ENCODE results near the gene NPW.
A peak's percentile ranks its signal among the peaks of the same experiment; 100 is the strongest.

The NPW gene

DNA sequence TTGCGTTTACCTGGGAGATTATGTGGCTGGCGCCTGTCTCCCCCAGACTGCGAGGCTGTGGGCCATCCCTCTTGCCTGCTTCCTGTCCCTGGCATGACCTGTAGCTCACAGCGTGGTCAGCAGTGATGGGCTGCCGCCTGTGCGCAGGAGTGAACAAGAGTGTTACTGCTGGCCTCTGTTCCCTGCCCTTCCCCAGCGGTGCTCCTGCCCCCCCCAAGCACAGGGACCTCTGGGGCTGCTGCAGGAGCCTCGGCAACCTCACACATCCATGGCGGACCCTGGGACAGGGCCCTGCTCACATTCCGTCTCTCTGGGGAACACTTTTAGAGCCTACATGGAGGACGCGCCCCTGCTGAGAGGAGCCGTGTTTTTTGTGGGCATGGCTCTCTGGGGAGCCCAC, 38.8 kb downstream of the NPW start:
- H3K79me1 ChIP-seq (ENCODE audit: low read depth, low read length), result peaks cover 2% of the 10 kb centered on the region
- no peaks in the 10 kb centered on the region for H3K27me3 ChIP-seq (ENCODE audit: control insufficient read depth in 3 of 3, insufficient read depth in 3 of 3, low read depth in 1 of 3, low read length in 3 of 3)
- peak overlapping the region; percentile 5 for H4K8ac ChIP-seq (ENCODE audit: low read depth, low read length)
- peak overlapping the region; percentile 84 for H3K14ac ChIP-seq (ENCODE audit: low read length)
- H2BK5ac ChIP-seq (ENCODE audit: low read length), result peak overlapping the region; percentile 93
- peak overlapping the region; percentile 37 for H3K9ac ChIP-seq (ENCODE audit: low read depth, low read length, poor library complexity)
- peak overlapping the region; percentile 100 for H2AK5ac ChIP-seq (ENCODE audit: low read depth, low read length)
- H3K36me3 ChIP-seq (replicated peaks in 1 of 2; ENCODE audit: control insufficient read depth in 2 of 2, insufficient read depth in 2 of 2, low read length in 2 of 2), result peaks cover 25 to 69% of the 10 kb centered on the region in 2 donors
- H3K4me1 ChIP-seq (ENCODE audit: control insufficient read depth in 2 of 2, insufficient read depth in 1 of 2, low read depth in 1 of 2, low read length in 2 of 2), result peaks cover 0 to 13% of the 10 kb centered on the region in 2 donors
- H3K4me2 ChIP-seq (ENCODE audit: insufficient read depth, low read length, poor library complexity, severe bottlenecking), result peak overlapping the region; percentile 32
- no peak for DNase-seq (ENCODE audit: low spot score)
- H3K9me3 ChIP-seq (replicated peaks in 1 of 2; ENCODE audit: control insufficient read depth in 2 of 2, insufficient read depth in 1 of 2, low read depth in 1 of 2, low read length in 2 of 2), result no peaks in the 10 kb centered on the region
- H3K4me3 ChIP-seq (ENCODE audit: low read length in 2 of 2), result no peak overlapping the region
- peak overlapping the region; percentile 89 for H3K4ac ChIP-seq (ENCODE audit: low read length)
- no peak overlapping the region for H3K23ac ChIP-seq (ENCODE audit: low read depth, low read length, poor library complexity)
- H3K27ac ChIP-seq (replicated peaks; ENCODE audit: low read length), result peak overlapping the region; percentile 94
- H2BK15ac ChIP-seq (ENCODE audit: low read length), result peak overlapping the region; percentile 46
- WGBS, 2 donors (ENCODE audit: extremely low coverage in 2 of 2, insufficient read length in 2 of 2, insufficient replicate concordance in 1 of 2), result no CpG with 5 or more reads among the region's 13 CpGs
- H2BK120ac ChIP-seq (ENCODE audit: low read depth, low read length), result peak overlapping the region; percentile 97
- peak overlapping the region; percentile 88 for H2BK12ac ChIP-seq (ENCODE audit: low read length)
- H2AFZ ChIP-seq (ENCODE audit: low read length), result no peak overlapping the region
- peak overlapping the region; percentile 98 for H3K18ac ChIP-seq (ENCODE audit: low read length)
- peak overlapping the region; percentile 96 for H4K91ac ChIP-seq (ENCODE audit: low read depth, low read length, poor library complexity)

GRCh38 chr16:2058872-2059271, 39.3 kb downstream of the NPW start:
- H3K4me1 ChIP-seq (ENCODE audit: control insufficient read depth in 2 of 2, insufficient read depth in 1 of 2, low read depth in 1 of 2, low read length in 2 of 2), result peaks cover 0 to 13% of the 10 kb centered on the region in 2 donors
- H2AFZ ChIP-seq (ENCODE audit: low read length), result no peak overlapping the region
- H2BK15ac ChIP-seq (ENCODE audit: low read length), result peak overlapping the region; percentile 46
- peak overlapping the region; percentile 100 for H2AK5ac ChIP-seq (ENCODE audit: low read depth, low read length)
- peak overlapping the region; percentile 32 for H3K4me2 ChIP-seq (ENCODE audit: insufficient read depth, low read length, poor library complexity, severe bottlenecking)
- peak overlapping the region; percentile 46 for H4K91ac ChIP-seq (ENCODE audit: low read depth, low read length, poor library complexity)
- peaks cover 24 to 69% of the 10 kb centered on the region in 2 donors for H3K36me3 ChIP-seq (replicated peaks in 1 of 2; ENCODE audit: control insufficient read depth in 2 of 2, insufficient read depth in 2 of 2, low read length in 2 of 2)
- H2BK12ac ChIP-seq (ENCODE audit: low read length), result peak overlapping the region; percentile 88
- peak overlapping the region; percentile 30 for H3K9ac ChIP-seq (ENCODE audit: low read depth, low read length, poor library complexity)
- H3K79me1 ChIP-seq (ENCODE audit: low read depth, low read length), result no peaks in the 10 kb centered on the region
- H3K27me3 ChIP-seq (ENCODE audit: control insufficient read depth in 3 of 3, insufficient read depth in 3 of 3, low read depth in 1 of 3, low read length in 3 of 3), result no peaks in the 10 kb centered on the region
- H3K9me3 ChIP-seq (replicated peaks in 1 of 2; ENCODE audit: control insufficient read depth in 2 of 2, insufficient read depth in 1 of 2, low read depth in 1 of 2, low read length in 2 of 2), result no peaks in the 10 kb centered on the region
- H4K8ac ChIP-seq (ENCODE audit: low read depth, low read length), result no peak overlapping the region
- peak overlapping the region; percentile 94 for H3K27ac ChIP-seq (replicated peaks; ENCODE audit: low read length)
- no peak overlapping the region for H3K23ac ChIP-seq (ENCODE audit: low read depth, low read length, poor library complexity)
- H2BK5ac ChIP-seq (ENCODE audit: low read length), result peak overlapping the region; percentile 93
- H3K4ac ChIP-seq (ENCODE audit: low read length), result no peak overlapping the region
- no peak overlapping the region for H3K4me3 ChIP-seq (ENCODE audit: low read length in 2 of 2)
- no peak overlapping the region for H3K14ac ChIP-seq (ENCODE audit: low read length)
- peak overlapping the region; percentile 97 for H2BK120ac ChIP-seq (ENCODE audit: low read depth, low read length)
- no CpG with 5 or more reads among the region's 10 CpGs for WGBS, 2 donors (ENCODE audit: extremely low coverage in 2 of 2, insufficient read length in 2 of 2, insufficient replicate concordance in 1 of 2)
- DNase-seq (ENCODE audit: low spot score), result peak; percentile 31
- H3K18ac ChIP-seq (ENCODE audit: low read length), result peak overlapping the region; percentile 98

- no peak overlapping the region for H4K8ac ChIP-seq (ENCODE audit: low read depth, low read length)
- no peak overlapping the region for H3K4ac ChIP-seq (ENCODE audit: low read length)
- no peaks in the 10 kb centered on the region for H3K27me3 ChIP-seq (ENCODE audit: control insufficient read depth in 3 of 3, insufficient read depth in 3 of 3, low read depth in 1 of 3, low read length in 3 of 3)
- H3K9me3 ChIP-seq (replicated peaks in 1 of 2; ENCODE audit: control insufficient read depth in 2 of 2, insufficient read depth in 1 of 2, low read depth in 1 of 2, low read length in 2 of 2), result no peaks in the 10 kb centered on the region
- no peak overlapping the region for H2BK12ac ChIP-seq (ENCODE audit: low read length)
- H3K4me2 ChIP-seq (ENCODE audit: insufficient read depth, low read length, poor library complexity, severe bottlenecking), result no peak overlapping the region
- H2BK5ac ChIP-seq (ENCODE audit: low read length), result peak overlapping the region; percentile 6
- H3K23ac ChIP-seq (ENCODE audit: low read depth, low read length, poor library complexity), result peak overlapping the region; percentile 0
- no peak overlapping the region for H4K91ac ChIP-seq (ENCODE audit: low read depth, low read length, poor library complexity)
- H2BK120ac ChIP-seq (ENCODE audit: low read depth, low read length), result peak overlapping the region; percentile 22
- H3K14ac ChIP-seq (ENCODE audit: low read length), result no peak overlapping the region
- H3K9ac ChIP-seq (ENCODE audit: low read depth, low read length, poor library complexity), result no peak overlapping the region
- H2AFZ ChIP-seq (ENCODE audit: low read length), result no peak overlapping the region
- H2AK5ac ChIP-seq (ENCODE audit: low read depth, low read length), result peak overlapping the region; percentile 48
- H3K36me3 ChIP-seq (replicated peaks in 1 of 2; ENCODE audit: control insufficient read depth in 2 of 2, insufficient read depth in 2 of 2, low read length in 2 of 2), result peaks cover 21 to 65% of the 10 kb centered on the region in 2 donors
- no peak for DNase-seq (ENCODE audit: low spot score)
- no peak overlapping the region for H3K27ac ChIP-seq (replicated peaks; ENCODE audit: low read length)
- no peak overlapping the region for H3K4me3 ChIP-seq (ENCODE audit: low read length in 2 of 2)
- no CpG with 5 or more reads among the region's 17 CpGs for WGBS, 2 donors (ENCODE audit: extremely low coverage in 2 of 2, insufficient read length in 2 of 2, insufficient replicate concordance in 1 of 2)
- peaks cover 0 to 13% of the 10 kb centered on the region in 2 donors for H3K4me1 ChIP-seq (ENCODE audit: control insufficient read depth in 2 of 2, insufficient read depth in 1 of 2, low read depth in 1 of 2, low read length in 2 of 2)
- H3K18ac ChIP-seq (ENCODE audit: low read length), result peak overlapping the region; percentile 74
- peak overlapping the region; percentile 54 for H2BK15ac ChIP-seq (ENCODE audit: low read length)
- no peaks in the 10 kb centered on the region for H3K79me1 ChIP-seq (ENCODE audit: low read depth, low read length)
These were observed 40.8 kb downstream of the NPW start for GRCh38 chr16:2060346-2060745.

DNA sequence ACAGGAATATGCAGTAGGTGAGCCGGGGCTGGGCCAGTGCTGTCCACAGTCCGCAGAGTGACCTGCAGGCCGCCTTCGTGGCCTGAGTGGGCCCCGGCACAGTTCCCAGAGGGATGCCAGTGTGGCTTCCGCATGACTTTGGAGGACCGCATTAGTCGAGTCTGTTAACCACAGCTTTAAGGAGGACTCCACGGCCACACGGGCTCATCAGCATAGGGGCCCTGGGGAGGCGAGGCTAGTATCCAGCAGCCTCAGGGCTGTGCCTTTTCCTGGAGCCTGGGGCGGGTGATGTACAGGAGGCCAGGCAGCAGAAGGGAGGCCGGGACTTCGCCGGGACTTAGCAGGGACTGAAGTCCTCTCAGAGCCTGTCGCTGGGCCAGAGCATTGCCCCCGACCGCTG, 41.4 kb downstream of the NPW start:
- Histone ChIP-seq H3K23ac (ENCODE audit: low read depth, low read length, poor library complexity) (no peak overlapping the region), H3K9me3 (replicated peaks in 1 of 2; ENCODE audit: control insufficient read depth in 2 of 2, insufficient read depth in 1 of 2, low read depth in 1 of 2, low read length in 2 of 2) (peaks cover 0 to 2% of the 10 kb centered on the region in 2 donors)
- no peak for DNase-seq (ENCODE audit: low spot score)

More for the DNA sequence above, 41.4 kb downstream of the NPW start:
- no CpG with 5 or more reads among the region's 18 CpGs for WGBS, 2 donors (ENCODE audit: extremely low coverage in 2 of 2, insufficient read length in 2 of 2, insufficient replicate concordance in 1 of 2)
- Histone ChIP-seq H3K4me3 (ENCODE audit: low read length in 2 of 2) (no peak overlapping the region), H4K91ac (ENCODE audit: low read depth, low read length, poor library complexity) (no peak overlapping the region), H3K4ac (ENCODE audit: low read length) (no peak overlapping the region), H3K18ac (ENCODE audit: low read length) (no peak overlapping the region), H3K27ac (replicated peaks; ENCODE audit: low read length) (no peak overlapping the region), H2BK120ac (ENCODE audit: low read depth, low read length) (no peak overlapping the region), H3K4me2 (ENCODE audit: insufficient read depth, low read length, poor library complexity, severe bottlenecking) (no peak overlapping the region), H3K4me1 (ENCODE audit: control insufficient read depth in 2 of 2, insufficient read depth in 1 of 2, low read depth in 1 of 2, low read length in 2 of 2) (peaks cover 0 to 13% of the 10 kb centered on the region in 2 donors), H2BK15ac (ENCODE audit: low read length) (no peak overlapping the region), H3K27me3 (ENCODE audit: control insufficient read depth in 3 of 3, insufficient read depth in 3 of 3, low read depth in 1 of 3, low read length in 3 of 3) (no peaks in the 10 kb centered on the region), H3K14ac (ENCODE audit: low read length) (no peak overlapping the region), H3K9ac (ENCODE audit: low read depth, low read length, poor library complexity) (no peak overlapping the region), H2AK5ac (ENCODE audit: low read depth, low read length) (no peak overlapping the region), H2BK5ac (ENCODE audit: low read length) (peak overlapping the region; percentile 24), H3K36me3 (replicated peaks in 1 of 2; ENCODE audit: control insufficient read depth in 2 of 2, insufficient read depth in 2 of 2, low read length in 2 of 2) (peaks cover 28 to 69% of the 10 kb centered on the region in 2 donors), H3K79me1 (ENCODE audit: low read depth, low read length) (no peaks in the 10 kb centered on the region), H4K8ac (ENCODE audit: low read depth, low read length) (no peak overlapping the region), H2BK12ac (ENCODE audit: low read length) (no peak overlapping the region), H2AFZ (ENCODE audit: low read length) (no peak overlapping the region)
